H9 (cell line): Measurements from ENCODE around the gene FAM161B. TPM values are rescaled to one million over a fixed set of nuclear protein-coding genes. Genes with fewer than 3 reads are reported as not detected.

Source experiments
- DNase-seq: peaks from one replicate; pipeline ENCODE4 v3.0.0-alpha.2; 2017
- H2AFZ ChIP-seq: one replicate; pipeline ENCODE4 v1.6.1; 2013; ENCODE audit warnings: mild to moderate bottlenecking, low read length, control low read depth, moderate library complexity
- H2AK5ac ChIP-seq: 2 replicates; pipeline ENCODE4 v1.6.1; 2013; ENCODE audit warnings: low read length, control low read depth, mixed read lengths; ENCODE audit not compliant: insufficient read length
- H2BK120ac ChIP-seq: one replicate; pipeline ENCODE4 v1.6.1; 2013; ENCODE audit warnings: low read depth, mild to moderate bottlenecking, low read length, control low read depth, inconsistent platforms; ENCODE audit not compliant: poor library complexity, severe bottlenecking
- H2BK12ac ChIP-seq: 2 replicates; pipeline ENCODE4 v1.6.1; 2013; ENCODE audit warnings: low read length, control low read depth, mixed read lengths, low read depth; ENCODE audit not compliant: insufficient read length
- H2BK15ac ChIP-seq: 2 replicates; pipeline ENCODE4 v1.6.1; 2013; ENCODE audit warnings: low read depth, low read length, control low read depth
- H2BK20ac ChIP-seq: one replicate; pipeline ENCODE4 v1.6.1; 2013; ENCODE audit warnings: low read depth, mild to moderate bottlenecking, low read length, control low read depth, inconsistent platforms; ENCODE audit not compliant: poor library complexity, severe bottlenecking
- H2BK5ac ChIP-seq: 2 replicates; pipeline ENCODE4 v1.6.1; 2013; ENCODE audit warnings: low read length, control low read depth, mixed read lengths; ENCODE audit not compliant: insufficient read length
- H3K14ac ChIP-seq: 2 replicates; pipeline ENCODE4 v1.6.1; 2013; ENCODE audit warnings: low read length, control low read depth; ENCODE audit not compliant: insufficient read depth
- H3K18ac ChIP-seq: 2 replicates; pipeline ENCODE4 v1.6.1; 2013; ENCODE audit warnings: low read depth, mild to moderate bottlenecking, mixed read lengths, low read length, control low read depth; ENCODE audit not compliant: insufficient read length
- H3K23ac ChIP-seq: 2 replicates; pipeline ENCODE4 v1.6.1; 2013; ENCODE audit warnings: low read length, control low read depth, mixed read lengths, low read depth; ENCODE audit not compliant: insufficient read length
- H3K23me2 ChIP-seq: 2 replicates; pipeline ENCODE4 v1.6.1; 2013; ENCODE audit warnings: low read depth, mild to moderate bottlenecking, mixed read lengths, low read length, control low read depth; ENCODE audit not compliant: insufficient read length, poor library complexity, severe bottlenecking
- H3K27ac ChIP-seq: 2 replicates; pipeline ENCODE4 v1.5.1; 2013; ENCODE audit warnings: low read length, control low read depth, mixed read lengths, low read depth; ENCODE audit not compliant: insufficient read length
- H3K27me3 ChIP-seq: 2 replicates; pipeline ENCODE4 v1.6.1; 2013; ENCODE audit warnings: low read length, control low read depth, inconsistent platforms; ENCODE audit not compliant: insufficient read depth
- H3K4ac ChIP-seq: 2 replicates; pipeline ENCODE4 v1.6.1; 2013; ENCODE audit warnings: low read depth, mild to moderate bottlenecking, control low read depth, inconsistent platforms, low read length, moderate library complexity
- H3K4me1 ChIP-seq: 2 replicates; pipeline ENCODE4 v1.6.1; 2013; ENCODE audit warnings: low read length, control low read depth, inconsistent platforms; ENCODE audit not compliant: insufficient read depth
- H3K4me2 ChIP-seq: 2 replicates; pipeline ENCODE4 v1.6.1; 2013; ENCODE audit warnings: low read length, control low read depth, mixed read lengths; ENCODE audit not compliant: insufficient read length, insufficient read depth
- H3K56ac ChIP-seq: 2 replicates; pipeline ENCODE4 v1.6.1; 2013; ENCODE audit warnings: low read depth, mild to moderate bottlenecking, mixed read lengths, low read length, control low read depth; ENCODE audit not compliant: insufficient read length
- H3K79me1 ChIP-seq: 2 replicates; pipeline ENCODE4 v1.6.1; 2013; ENCODE audit warnings: low read depth, mild to moderate bottlenecking, moderate library complexity, low read length, control low read depth, inconsistent platforms; ENCODE audit not compliant: insufficient read depth, poor library complexity, severe bottlenecking
- H3K79me2 ChIP-seq: 2 replicates; pipeline ENCODE4 v1.6.1; 2013; ENCODE audit warnings: low read length, control low read depth, inconsistent platforms; ENCODE audit not compliant: insufficient read depth
- H3K9ac ChIP-seq: 2 replicates; pipeline ENCODE4 v1.6.1; 2013; ENCODE audit warnings: low read length, control low read depth, mixed read lengths; ENCODE audit not compliant: insufficient read length; ENCODE audit errors: extremely low read depth
- H3K9me3 ChIP-seq: one replicate; pipeline ENCODE4 v1.6.1; 2013; ENCODE audit warnings: low read depth, low read length, inconsistent platforms; ENCODE audit not compliant: control insufficient read depth
- H3T11ph ChIP-seq: one replicate; pipeline ENCODE4 v1.6.1; 2013; ENCODE audit warnings: mild to moderate bottlenecking, low read length, control low read depth, inconsistent platforms
- H4K20me1 ChIP-seq: one replicate; pipeline ENCODE4 v1.6.1; 2013; ENCODE audit not compliant: control insufficient read depth, insufficient read length, insufficient read depth
- H4K5ac ChIP-seq: 2 replicates; pipeline ENCODE4 v1.6.1; 2013; ENCODE audit warnings: low read depth, mild to moderate bottlenecking, mixed read lengths, low read length, control low read depth; ENCODE audit not compliant: insufficient read length
- H4K8ac ChIP-seq: replicated peaks from 2 replicates; pipeline ENCODE4 v1.6.1; 2013; ENCODE audit warnings: low read length, control low read depth, mixed read lengths, low read depth; ENCODE audit not compliant: insufficient read length
- H4K91ac ChIP-seq: 2 replicates; pipeline ENCODE4 v1.6.1; 2013; ENCODE audit warnings: low read depth, mild to moderate bottlenecking, moderate library complexity, mixed read lengths, low read length, control low read depth; ENCODE audit not compliant: insufficient read length
- H3K27ac Mint-ChIP-seq, 3 experiments: 2 replicates in 2 of 3; 3 replicates in 1 of 3; pipeline ENCODE4 v1.8.0; 2020 to 2021; ENCODE audit warnings: mixed read lengths in 3 of 3, mild to moderate bottlenecking in 1 of 3, moderate library complexity in 1 of 3
- H3K27me3 Mint-ChIP-seq: 2 replicates; pipeline ENCODE4 v1.8.0; 2021; ENCODE audit warnings: low read depth, mild to moderate bottlenecking, moderate library complexity, mixed read lengths
- H3K36me3 Mint-ChIP-seq, 3 experiments: 2 replicates in 2 of 3; 3 replicates in 1 of 3; pipeline ENCODE4 v1.8.0; 2020 to 2021; ENCODE audit warnings: low read depth in 3 of 3, mixed read lengths in 3 of 3; ENCODE audit not compliant: insufficient read depth in 1 of 3
- H3K4me1 Mint-ChIP-seq, 2 experiments: 2 replicates each; pipeline ENCODE4 v1.8.0; 2020; ENCODE audit warnings: mixed read lengths in 2 of 2
- H3K4me3 Mint-ChIP-seq, 2 experiments: 2 replicates in 1 of 2; 3 replicates in 1 of 2; pipeline ENCODE4 v1.8.0; 2020 to 2021; ENCODE audit warnings: mild to moderate bottlenecking in 2 of 2, mixed read lengths in 2 of 2, moderate library complexity in 1 of 2
- H3K9me3 Mint-ChIP-seq, 2 experiments: 2 replicates in 1 of 2; 3 replicates in 1 of 2; pipeline ENCODE4 v1.8.0; 2020; ENCODE audit warnings: mild to moderate bottlenecking in 2 of 2, mixed read lengths in 2 of 2, moderate library complexity in 1 of 2
- CTCF ChIP-seq: fragments of 200-600 bp; sonication (generic); conservative IDR thresholded peaks from 3 replicates; pipeline ENCODE4 v1.8.0; 2021; ENCODE audit warnings: antibody characterized with exemption, mild to moderate bottlenecking
- WGBS: extraction: QIAGEN DNeasy Blood & Tissue Kit; methylation state at CpG from one replicate; pipeline ENCODE4 v1.1.7; 2013; ENCODE audit warnings: missing lambda C conversion rate, low lambda C conversion rate, mixed read lengths; ENCODE audit not compliant: insufficient read length; ENCODE audit errors: extremely low coverage; 5-methylcytosine and 5-hydroxymethylcytosine counted together
- total RNA-seq: library from RNA; stranded (reverse); gene quantifications from 2 replicates; pipeline ENCODE4 v1.2.1, GENCODE V29; 2021

Gene FAM161B
- total RNA-seq, 1 experiment from 2014 or later, result 0.92 TPM

- Mint-ChIP-seq H3K9me3 (no peaks in the 10 kb centered on the region), H3K36me3 (peaks cover 12 to 64% (median 45%) of the 10 kb centered on the region in 3 experiments; a peak in 6 of 7 replicates), H3K4me3 (no peak overlapping the region), H3K27me3 (no peaks in the 10 kb centered on the region), H3K4me1 (no peaks in the 10 kb centered on the region), H3K27ac (no peak overlapping the region)
- Histone ChIP-seq H3K27ac (no peak overlapping the region), H2BK5ac (no peak overlapping the region), H2AFZ (no peak overlapping the region), H3K79me1 (no peaks in the 10 kb centered on the region), H3K4me1 (no peaks in the 10 kb centered on the region), H4K91ac (no peak overlapping the region), H2BK120ac (no peak overlapping the region), H2BK15ac (no peak overlapping the region), H4K5ac (no peak overlapping the region), H3K79me2 (no peaks in the 10 kb centered on the region; the same call in 1 of the 2 replicates), H3K27me3 (no peaks in the 10 kb centered on the region), H2AK5ac (no peak overlapping the region), H4K8ac (no peak overlapping the region), H3K23ac (no peak overlapping the region), H4K20me1 (no peaks in the 10 kb centered on the region), H3K18ac (no peak overlapping the region), H3K4me2 (no peak overlapping the region), H2BK12ac (no peak overlapping the region), H3K9ac (no peak overlapping the region), H3K56ac (no peak overlapping the region), H3K14ac (no peak overlapping the region), H2BK20ac (no peak overlapping the region), H3K4ac (no peak overlapping the region), H3K9me3 (no peaks in the 10 kb centered on the region), H3K23me2 (no peaks in the 10 kb centered on the region), H3T11ph (no peak overlapping the region)
- TF ChIP-seq CTCF, result no peak
- DNase-seq, result no peak
- WGBS, result no CpG with 5 or more reads among the region's 1 CpG
These were observed 53.4 kb downstream of the FAM161B start for GRCh38 chr14:73896521-73896920.
